Effector CD4-positive, alpha-beta T cell (primary cell): Measurements from ENCODE around the gene A2M. TPM values are rescaled to one million over a fixed set of nuclear protein-coding genes. Genes with fewer than 3 reads are reported as not detected.
"Not testable (repeated sequence)": the region's sequence is repeated elsewhere in the genome, so short reads cannot be mapped to it uniquely, and the experiment has no call there.

ENCODE experiments used
- DNase-seq: peaks from one replicate; pipeline ENCODE4 v3.0.0-alpha.2; 2020
- total RNA-seq: gene quantifications from one replicate; lab custom pipeline; 2026; lab: John Stamatoyannopoulos, UW

Gene A2M
- not detected for total RNA-seq

DNA sequence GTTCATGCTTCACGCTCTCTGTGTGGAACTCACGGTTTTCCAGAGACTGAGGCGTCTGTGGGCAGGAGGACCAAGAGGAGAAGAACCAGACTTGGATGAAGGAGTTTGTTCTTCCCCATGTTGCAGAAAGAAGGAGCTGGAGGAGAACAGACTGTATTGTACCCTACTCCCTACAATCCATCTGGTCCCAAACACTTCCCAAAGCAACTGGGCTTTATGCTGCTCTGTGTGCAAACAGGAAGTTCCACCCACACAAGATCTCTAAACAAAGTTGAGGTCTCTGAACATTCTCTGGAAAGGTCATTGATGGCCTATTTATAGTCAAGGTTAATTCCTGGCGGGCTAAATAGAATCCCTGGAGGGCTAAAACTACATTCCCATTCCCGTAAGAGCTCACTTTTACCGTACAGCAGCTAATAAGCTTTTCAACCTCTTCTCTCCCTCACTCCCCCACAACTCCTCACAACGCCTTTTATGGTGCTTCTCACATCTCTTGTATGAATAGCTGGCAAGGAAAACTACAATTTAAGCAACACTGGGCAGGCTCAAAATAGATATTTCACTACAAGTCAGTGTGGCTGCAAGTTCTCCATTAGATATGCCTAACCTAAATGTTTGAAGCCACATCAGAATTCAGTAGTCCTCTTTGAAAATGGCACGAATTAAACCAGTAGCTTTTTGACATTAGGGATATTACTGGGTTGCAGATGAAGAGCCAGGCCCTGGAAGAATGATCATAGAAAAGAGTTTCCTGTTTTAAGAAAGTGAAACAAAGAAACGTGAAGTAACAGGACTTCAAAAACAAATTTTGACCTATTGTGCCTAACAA, at the start of gene A2M:
TSS of gene A2M (minus strand) at position 189 of the 829 bp plus-strand sequence. CDS start at position 119, 70 bp downstream.
- no peak for DNase-seq

DNA sequence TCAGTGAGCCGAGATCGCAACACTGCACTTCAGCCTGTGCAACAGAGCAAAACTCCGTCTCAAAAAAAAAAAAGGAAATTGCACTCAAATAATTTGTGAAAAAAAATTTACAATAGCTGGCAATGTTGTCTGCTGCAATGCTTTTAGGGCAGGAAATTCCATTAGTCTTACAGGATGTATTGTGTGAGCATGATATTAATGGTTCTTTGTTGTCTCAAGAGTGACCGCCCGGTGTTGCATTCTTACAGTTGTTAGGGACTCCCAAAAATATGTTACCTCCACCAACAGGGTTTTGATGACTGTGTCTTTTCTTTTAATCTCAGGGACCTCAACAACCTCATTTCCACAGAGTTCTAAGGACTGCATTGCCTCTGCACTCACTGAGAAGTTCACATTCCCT, 47.7 kb upstream of the A2M start:
- no peak for DNase-seq

GRCh38 chr12:9156119-9156518, 40.4 kb upstream of the A2M start:
- DNase-seq = no peak

DNA sequence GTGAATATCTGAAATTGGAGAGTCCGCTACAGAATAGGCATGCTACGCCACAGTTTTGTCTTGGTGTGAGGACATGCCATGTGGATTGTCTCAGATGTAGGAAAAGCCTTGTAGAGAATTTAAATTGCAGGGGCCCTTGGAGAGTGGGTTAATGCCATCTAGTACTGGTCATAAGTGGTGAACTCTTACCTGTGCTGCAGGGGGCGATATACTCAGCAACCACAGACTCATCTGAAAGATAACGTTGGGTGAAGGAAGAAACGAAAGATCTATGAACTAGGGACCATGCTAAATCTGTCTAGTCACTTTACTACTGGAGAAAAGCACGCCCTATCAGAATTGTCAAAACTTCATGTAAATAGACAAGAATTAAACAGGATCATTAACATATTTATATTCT, 33.7 kb upstream of the A2M start:
- DNase-seq = no peak

GRCh38 chr12:9148926-9149325, 33.2 kb upstream of the A2M start:
- DNase-seq = no peak

GRCh38 chr12:9147461-9147860, 31.7 kb upstream of the A2M start:
- no peak for DNase-seq

- DNase-seq = no peak
These were observed 29.0 kb upstream of the A2M start for GRCh38 chr12:9144730-9145106.

DNA sequence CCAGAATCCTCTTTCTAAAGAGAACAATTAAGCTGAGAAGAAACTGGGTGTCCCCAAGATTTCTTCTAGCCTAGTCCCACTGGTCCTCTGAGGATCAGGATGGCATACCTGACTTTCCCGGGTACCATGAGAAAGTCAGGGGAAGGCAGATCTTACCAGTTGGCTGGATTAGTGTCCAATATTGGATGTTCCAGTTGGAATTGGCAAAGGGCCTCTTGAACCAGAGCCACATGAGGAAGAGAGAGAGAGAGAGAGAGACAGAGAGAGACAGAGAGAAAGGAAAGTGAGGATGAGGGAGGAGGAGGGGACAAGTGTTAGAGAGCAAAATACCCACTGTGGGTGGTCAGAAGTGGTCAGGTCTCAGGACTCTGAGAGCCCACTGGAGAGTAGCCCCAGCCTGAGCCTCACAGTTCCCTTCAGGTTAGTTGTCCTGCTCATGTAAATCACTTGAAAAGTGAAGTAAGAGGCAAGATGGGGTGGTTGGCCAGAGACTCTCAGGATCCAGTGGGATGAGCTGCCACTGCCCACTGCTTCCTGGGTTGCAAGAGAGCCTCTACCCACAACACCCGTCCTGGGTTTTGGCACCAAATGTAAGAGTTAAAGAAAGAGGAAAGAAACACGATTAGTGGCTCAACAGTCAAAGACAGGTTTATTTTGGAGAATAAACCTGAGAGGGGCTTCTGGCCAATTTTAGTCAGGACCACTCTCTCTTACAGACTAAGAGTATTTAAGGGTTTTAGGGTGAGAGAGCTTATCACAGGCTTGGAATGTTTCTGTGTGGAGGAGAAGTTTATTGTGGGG, 28.4 kb upstream of the A2M start:
- no peak for DNase-seq

DNA sequence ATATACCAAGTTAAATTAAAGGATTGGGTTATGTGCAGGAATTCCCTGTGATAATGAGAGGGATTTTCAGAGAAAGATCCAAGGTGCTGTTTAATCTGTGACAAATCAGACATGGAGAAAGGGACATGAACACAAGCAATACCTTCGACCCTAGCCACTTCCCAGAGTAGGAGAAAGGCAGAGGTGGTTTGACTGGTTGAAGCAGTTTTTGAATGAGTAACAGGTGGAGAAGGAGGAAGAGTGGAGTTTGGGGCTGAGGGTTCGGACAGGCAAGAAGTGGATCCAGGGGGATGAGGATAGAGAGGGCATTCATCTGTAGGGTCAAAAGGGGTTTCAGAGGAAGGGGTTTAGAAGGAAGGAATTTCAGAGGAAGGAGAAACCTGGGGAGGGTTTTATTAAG, 27.4 kb upstream of the A2M start:
- no peak for DNase-seq

GRCh38 chr12:9139588-9140290, 24.0 kb upstream of the A2M start:
- DNase-seq = not testable (repeated sequence)

GRCh38 chr12:9135903-9136310, 20.2 kb upstream of the A2M start:
- DNase-seq = no peak

DNA sequence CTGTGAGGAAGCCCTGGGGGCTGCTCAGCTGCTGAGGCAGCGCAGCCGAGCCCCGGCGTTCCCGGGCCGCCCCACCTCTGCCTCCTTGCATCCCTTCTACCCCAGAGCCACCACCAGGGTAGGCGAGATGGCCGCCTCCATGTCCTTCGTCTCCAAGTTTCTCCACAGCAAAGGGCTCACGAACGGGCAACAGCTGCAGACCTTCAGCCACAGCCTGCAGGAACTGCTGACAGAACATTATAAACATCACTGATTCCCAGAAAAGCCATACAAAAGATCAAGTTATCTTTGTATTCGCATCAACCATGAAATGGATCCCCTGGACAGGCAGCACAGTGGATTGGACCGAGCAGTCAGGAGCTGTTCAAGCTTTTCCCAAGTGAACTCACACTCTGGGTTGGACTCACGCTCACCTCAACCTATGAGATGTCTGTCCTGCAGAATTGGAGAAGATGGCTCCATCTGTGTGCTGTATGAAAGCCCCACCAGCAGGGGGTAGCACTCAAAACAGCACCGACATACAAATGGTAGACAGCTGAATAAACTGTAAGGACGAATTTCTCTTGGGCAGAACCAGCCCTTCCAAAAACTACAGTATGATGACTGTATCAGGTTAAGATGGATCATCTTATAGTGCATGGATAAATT, 19.4 kb upstream of the A2M start:
- no peak for DNase-seq

DNA sequence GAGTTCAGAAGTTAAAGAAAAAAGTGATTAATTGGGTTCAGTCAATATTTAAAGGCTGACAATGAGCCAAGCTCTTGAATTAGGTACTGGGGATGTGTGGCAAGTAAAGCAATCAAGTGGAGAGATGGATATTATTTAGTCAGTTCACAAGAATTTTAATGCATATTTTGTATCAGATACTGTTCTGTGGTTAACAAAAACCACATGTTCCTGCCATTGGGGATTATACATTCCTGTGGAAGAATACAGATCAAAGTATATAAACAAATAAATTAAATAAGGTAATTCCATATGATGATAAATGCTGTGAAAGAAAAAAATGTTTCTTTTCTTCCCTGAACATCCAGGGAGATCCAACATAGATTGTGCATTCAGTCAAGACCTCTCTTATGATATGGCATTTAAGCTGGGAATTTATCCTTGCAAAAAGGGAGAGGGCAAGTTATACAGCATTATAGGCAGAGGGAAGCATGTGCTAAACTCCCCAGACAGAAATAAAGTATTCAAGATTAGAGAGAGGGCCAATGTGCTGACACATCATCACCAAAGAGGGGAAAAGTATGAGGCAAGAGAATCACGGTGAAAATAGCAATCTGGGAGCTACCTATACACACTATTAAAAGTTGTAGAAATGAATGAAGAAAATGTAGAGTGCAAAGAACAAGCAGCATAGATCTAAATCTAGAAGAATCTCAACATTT, 17.6 kb upstream of the A2M start:
- DNase-seq = no peak

- DNase-seq = no peak
These were observed 16.4 kb upstream of the A2M start for GRCh38 chr12:9132008-9132535.

DNA sequence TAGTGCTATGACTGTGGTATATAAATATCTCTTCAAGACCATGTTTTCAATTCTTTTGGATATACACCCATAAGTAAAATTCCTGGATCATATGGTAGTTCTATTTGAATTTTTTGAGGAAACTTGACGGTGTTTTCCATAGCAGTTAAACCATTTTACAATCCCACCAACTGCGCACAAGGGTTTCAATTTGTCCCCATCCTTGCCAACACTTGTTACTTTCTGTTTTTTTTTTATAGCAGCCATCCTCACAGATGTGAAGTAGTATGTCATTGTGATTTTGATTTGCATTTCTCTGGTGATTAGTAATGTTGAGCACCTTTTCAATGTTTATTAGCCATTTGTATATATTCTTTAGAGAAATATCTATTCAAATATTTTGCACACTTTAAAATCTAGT, 14.5 kb upstream of the A2M start:
- no peak for DNase-seq

DNA sequence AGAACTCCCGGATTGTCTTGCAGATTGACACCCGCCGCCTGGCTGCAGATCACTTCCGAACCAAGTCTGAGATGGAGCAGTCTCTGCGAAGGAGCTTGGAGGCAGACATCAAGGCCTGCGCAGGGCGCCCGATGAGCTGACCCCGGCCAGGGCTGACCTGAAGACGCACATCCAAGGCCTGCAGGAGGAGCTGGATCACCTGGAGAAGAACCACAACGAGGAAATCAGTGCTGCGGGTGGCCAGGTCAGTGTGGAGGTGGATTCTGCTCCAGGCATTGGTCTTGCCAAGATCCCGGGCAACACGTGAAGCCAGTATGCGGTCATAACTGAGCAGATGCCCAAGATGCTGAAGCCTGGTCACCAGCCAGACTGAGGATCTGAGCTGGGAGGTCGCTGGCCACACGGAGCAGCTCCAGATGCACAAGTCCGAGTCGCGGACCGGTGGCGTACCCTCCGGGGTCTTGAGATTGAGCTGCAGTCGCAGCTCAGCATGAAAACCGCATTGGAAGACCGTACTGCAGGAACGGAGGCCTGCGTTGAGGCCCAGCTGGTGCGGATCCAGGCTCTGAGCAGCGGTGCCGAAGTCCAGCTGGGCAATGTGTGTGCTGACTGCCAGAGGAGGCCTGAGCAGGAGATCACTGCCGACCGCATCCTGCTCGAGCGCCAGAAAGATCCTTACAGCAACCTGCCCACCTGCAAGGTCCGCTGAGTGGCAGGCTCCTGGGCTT, 12.4 kb upstream of the A2M start:
- no peak for DNase-seq

GRCh38 chr12:9127484-9127883, 11.8 kb upstream of the A2M start:
- DNase-seq = no peak

GRCh38 chr12:9124383-9125031, 8.8 kb upstream of the A2M start:
- no peak for DNase-seq

DNA sequence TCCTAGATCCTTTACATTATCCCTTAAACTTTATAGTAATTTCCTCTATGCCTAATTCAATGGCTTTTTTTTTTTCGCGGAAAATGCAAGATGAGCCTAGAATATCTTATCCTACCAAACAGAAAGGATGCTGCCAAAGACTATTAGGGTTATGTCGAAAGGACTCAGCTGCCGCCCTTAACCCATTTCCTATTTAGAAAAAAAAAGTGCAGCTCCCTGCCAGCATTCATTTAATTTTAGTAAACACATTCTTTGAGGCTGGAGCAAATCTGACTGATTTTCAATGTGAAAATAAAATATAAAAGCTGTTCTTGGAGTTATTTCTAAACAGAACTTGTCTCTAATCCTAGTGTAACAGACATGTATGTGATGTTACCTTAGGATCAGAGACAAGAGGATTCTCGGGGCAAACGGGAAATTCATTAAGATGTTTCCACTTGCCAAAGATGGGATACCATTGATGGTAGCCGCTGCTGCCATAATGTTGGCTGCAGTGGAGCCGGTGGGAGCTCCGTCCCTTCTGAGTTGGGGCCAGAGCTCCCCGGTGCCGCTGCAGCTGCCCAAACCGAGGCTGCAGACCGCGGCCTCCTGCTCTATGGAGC, 8.2 kb upstream of the A2M start:
- DNase-seq = no peak

- DNase-seq = no peak
These were observed 6.4 kb upstream of the A2M start for GRCh38 chr12:9122091-9122609.
